Fibroblast of skin of left quadriceps (primary cell): ENCODE measurements around the gene ANO1.

Experiments used
- DNase-seq, 2 experiments: peaks; one replicate each; pipeline ENCODE4 v3.0.0-alpha.2; 2013; ENCODE audit warnings: low read depth in 2 of 2

ANO1 gene

GRCh38 chr11:70050243-70050642, 27.9 kb upstream of the ANO1 start:
- DNase-seq, result no peak

- no peak for DNase-seq
These were observed 24.1 kb upstream of the ANO1 start for GRCh38 chr11:70054004-70054403.

GRCh38 chr11:70055444-70055843, 22.7 kb upstream of the ANO1 start:
- DNase-seq, result no peak

- no peak for DNase-seq
These were observed 21.0 kb upstream of the ANO1 start for GRCh38 chr11:70057080-70057479.

- DNase-seq, result no peak
These were observed 18.1 kb upstream of the ANO1 start for GRCh38 chr11:70059971-70060370.

GRCh38 chr11:70060611-70061293, 17.4 kb upstream of the ANO1 start:
- no peak for DNase-seq

GRCh38 chr11:70061734-70062133, 16.4 kb upstream of the ANO1 start:
- no peak for DNase-seq

GRCh38 chr11:70063121-70063520, 15.0 kb upstream of the ANO1 start:
- DNase-seq, result no peak

- DNase-seq, result no peak
These were observed 14.6 kb upstream of the ANO1 start for GRCh38 chr11:70063555-70063954.

GRCh38 chr11:70064008-70064725, 13.9 kb upstream of the ANO1 start:
- DNase-seq, result no peak

GRCh38 chr11:70064726-70065317, 13.3 kb upstream of the ANO1 start:
- DNase-seq, result no peak

- no peak for DNase-seq
These were observed 12.6 kb upstream of the ANO1 start for GRCh38 chr11:70065318-70066135.

- no peak for DNase-seq
These were observed 12.0 kb upstream of the ANO1 start for GRCh38 chr11:70066136-70066520.

- no peak for DNase-seq
These were observed 11.5 kb upstream of the ANO1 start for GRCh38 chr11:70066628-70067027.

GRCh38 chr11:70067036-70067435, 11.1 kb upstream of the ANO1 start:
- no peak for DNase-seq

- no peak for DNase-seq
These were observed 10.4 kb upstream of the ANO1 start for GRCh38 chr11:70067591-70068341.

- DNase-seq, result no peak
These were observed 9.8 kb upstream of the ANO1 start for GRCh38 chr11:70068345-70068744.

- DNase-seq, result no peak
These were observed 9.2 kb upstream of the ANO1 start for GRCh38 chr11:70068950-70069349.

- no peak for DNase-seq
These were observed 7.4 kb upstream of the ANO1 start for GRCh38 chr11:70070706-70071105.

GRCh38 chr11:70071996-70072395, 6.1 kb upstream of the ANO1 start:
- no peak for DNase-seq

GRCh38 chr11:70072461-70072860, 5.7 kb upstream of the ANO1 start:
- no peak for DNase-seq
